ENCODE data around the gene ABTB2.

ABTB2 gene

DNA sequence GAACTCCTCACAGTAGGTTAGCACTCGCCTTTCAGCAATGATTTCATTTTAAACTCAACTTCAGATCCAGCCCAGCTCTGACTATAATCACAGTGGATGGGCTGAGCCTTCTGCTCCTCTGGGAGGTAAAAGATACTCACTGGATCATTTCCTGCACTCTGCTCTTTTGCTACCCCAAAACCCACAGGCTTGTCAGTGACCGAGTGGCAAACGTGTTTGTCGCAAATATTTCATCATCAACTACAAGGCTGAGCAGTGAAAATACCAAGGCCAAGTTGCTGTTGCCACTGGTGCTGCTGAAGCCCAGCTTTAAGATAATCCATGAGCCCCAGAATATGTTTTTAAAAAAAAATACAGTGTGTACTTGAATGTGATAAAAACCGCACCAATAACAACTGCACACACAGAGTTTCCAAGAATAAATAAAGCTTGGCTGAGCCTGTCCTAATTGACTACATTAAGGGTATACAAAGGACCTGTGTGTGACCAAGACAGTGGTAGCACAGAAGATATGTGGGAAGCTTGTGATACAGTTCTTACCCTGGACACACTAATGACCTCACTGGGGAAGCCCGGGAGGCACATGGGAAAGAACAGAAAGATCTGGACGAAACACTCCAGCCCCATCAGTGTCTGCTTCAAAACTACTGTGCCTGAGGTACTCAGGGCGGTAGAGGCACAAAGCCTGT lies 41.3 kb downstream of the ABTB2 start:
- TF ChIP-seq ARNT (IDR thresholded peaks at IDR 0.05) (no peak), TARDBP (IDR thresholded peaks at IDR 0.05) (no peak), SUZ12 (IDR thresholded peaks at IDR 0.05) (no peak), NFRKB (IDR thresholded peaks at IDR 0.05) (no peak), FOXM1 (IDR thresholded peaks at IDR 0.05; ENCODE audit: borderline replicate concordance) (no peak), BHLHE40 (IDR thresholded peaks at IDR 0.05; ENCODE audit: borderline replicate concordance) (no peak), FOXK2 (IDR thresholded peaks at IDR 0.05) (no peak), LEF1 (IDR thresholded peaks at IDR 0.05; ENCODE audit: borderline replicate concordance) (no peak), HDGF (IDR thresholded peaks at IDR 0.05; ENCODE audit: borderline replicate concordance) (no peak), ZNF384 (IDR thresholded peaks at IDR 0.05) (no peak), SP1 (IDR thresholded peaks at IDR 0.05) (no peak), L3MBTL2 (conservative IDR thresholded peaks at IDR 0.05) (no peak), FOXA1 (IDR thresholded peaks at IDR 0.05) (no peak), ELF4 (IDR thresholded peaks at IDR 0.05) (no peak), CTBP1 (IDR thresholded peaks at IDR 0.05; ENCODE audit: borderline replicate concordance) (no peak)
- TF ChIP-seq, protein P1, sequence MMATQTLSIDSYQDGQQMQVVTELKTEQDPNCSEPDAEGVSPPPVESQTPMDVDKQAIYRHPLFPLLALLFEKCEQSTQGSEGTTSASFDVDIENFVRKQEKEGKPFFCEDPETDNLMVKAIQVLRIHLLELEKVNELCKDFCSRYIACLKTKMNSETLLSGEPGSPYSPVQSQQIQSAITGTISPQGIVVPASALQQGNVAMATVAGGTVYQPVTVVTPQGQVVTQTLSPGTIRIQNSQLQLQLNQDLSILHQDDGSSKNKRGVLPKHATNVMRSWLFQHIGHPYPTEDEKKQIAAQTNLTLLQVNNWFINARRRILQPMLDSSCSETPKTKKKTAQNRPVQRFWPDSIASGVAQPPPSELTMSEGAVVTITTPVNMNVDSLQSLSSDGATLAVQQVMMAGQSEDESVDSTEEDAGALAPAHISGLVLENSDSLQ (IDR thresholded peaks at IDR 0.05), result no peak
- DNase-seq (ENCODE audit: extremely low spot score), result no peak
- POLR2A ChIA-PET, result no interaction called here
- CTCF ChIA-PET, result no interaction called here

DNA sequence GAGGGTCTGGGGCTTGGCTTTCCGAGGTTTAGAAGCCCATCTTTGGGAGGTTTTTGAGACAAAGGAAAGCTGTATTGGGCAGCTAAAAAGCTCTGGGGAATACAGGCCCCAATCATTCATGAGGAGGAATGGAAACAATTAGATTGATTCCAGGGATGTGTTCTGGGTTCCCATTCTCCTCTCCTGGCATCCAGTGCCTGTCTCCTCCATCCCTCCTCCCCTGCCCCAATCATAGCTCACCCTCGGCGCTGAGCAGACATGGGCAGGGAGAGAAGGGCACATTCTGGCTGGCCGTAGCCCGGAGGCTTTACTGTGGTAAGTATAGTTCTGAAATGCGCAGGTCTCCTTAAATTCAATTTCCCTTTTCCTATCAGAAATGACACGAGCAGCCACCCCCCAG lies 42.4 kb downstream of the ABTB2 start:
- TF ChIP-seq HDGF (IDR thresholded peaks at IDR 0.05; ENCODE audit: borderline replicate concordance) (no peak), FOXM1 (IDR thresholded peaks at IDR 0.05; ENCODE audit: borderline replicate concordance) (no peak), TARDBP (IDR thresholded peaks at IDR 0.05) (no peak), FOXA1 (IDR thresholded peaks at IDR 0.05) (no peak), L3MBTL2 (conservative IDR thresholded peaks at IDR 0.05) (no peak), CTBP1 (IDR thresholded peaks at IDR 0.05; ENCODE audit: borderline replicate concordance) (no peak)
- CTCF ChIA-PET, result no interaction called here
- POLR2A ChIA-PET, result no interaction called here
- DNase-seq (ENCODE audit: extremely low spot score), result no peak

DNA sequence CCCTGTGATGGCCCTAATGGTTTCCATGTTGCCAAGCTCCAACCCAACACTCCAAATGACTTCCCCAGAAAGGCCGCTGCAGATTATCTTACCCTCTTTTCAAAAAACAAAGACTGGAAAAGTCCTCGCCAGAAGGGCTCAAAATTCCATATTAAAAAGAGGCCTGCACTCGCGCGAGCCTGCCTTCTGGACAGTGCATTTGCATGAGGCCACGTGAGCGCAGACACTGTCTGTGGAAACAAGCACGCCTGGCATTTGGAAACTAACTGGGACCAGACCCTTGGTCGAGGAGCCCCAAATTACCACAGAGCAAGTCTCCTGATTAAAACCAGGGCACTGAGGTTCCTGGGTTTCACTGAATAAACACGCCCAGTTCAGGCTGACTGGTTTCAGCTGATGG lies 42.9 kb downstream of the ABTB2 start:
- CTCF ChIA-PET, result no interaction called here
- DNase-seq (ENCODE audit: extremely low spot score), result no peak
- POLR2A ChIA-PET, result no interaction called here
- TF ChIP-seq FOXA1 (IDR thresholded peaks at IDR 0.05) (no peak), L3MBTL2 (conservative IDR thresholded peaks at IDR 0.05) (no peak), LEF1 (IDR thresholded peaks at IDR 0.05; ENCODE audit: borderline replicate concordance) (no peak), TARDBP (IDR thresholded peaks at IDR 0.05) (no peak), FOXM1 (IDR thresholded peaks at IDR 0.05; ENCODE audit: borderline replicate concordance) (no peak), CTBP1 (IDR thresholded peaks at IDR 0.05; ENCODE audit: borderline replicate concordance) (no peak), HDGF (IDR thresholded peaks at IDR 0.05; ENCODE audit: borderline replicate concordance) (no peak), SUZ12 (IDR thresholded peaks at IDR 0.05) (no peak)

DNA sequence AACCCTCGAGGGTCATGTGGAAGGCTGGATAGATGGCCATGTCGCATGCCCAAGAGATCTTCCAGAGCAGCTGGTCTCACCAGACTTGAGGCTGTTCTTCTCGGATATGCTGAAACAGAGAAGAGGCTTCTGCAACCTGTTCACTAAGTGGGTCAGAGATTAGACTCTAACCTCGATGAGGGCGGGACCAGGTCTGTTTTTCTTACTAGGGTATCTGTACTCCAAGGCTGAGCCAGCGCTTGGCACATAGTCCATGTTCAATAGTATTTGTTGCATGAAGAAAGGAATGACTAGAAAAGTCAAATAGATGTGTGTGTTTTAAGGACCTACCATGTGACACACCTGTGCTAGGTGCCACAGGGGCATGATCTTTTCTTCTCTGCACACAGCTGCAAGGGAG lies 43.6 kb downstream of the ABTB2 start:
- ChIA-PET CTCF (no interaction called here), POLR2A (no interaction called here)
- TF ChIP-seq ARNT (IDR thresholded peaks at IDR 0.05) (no peak), HDGF (IDR thresholded peaks at IDR 0.05; ENCODE audit: borderline replicate concordance) (no peak), ELF4 (IDR thresholded peaks at IDR 0.05) (no peak), FOXA1 (IDR thresholded peaks at IDR 0.05) (no peak), CTBP1 (IDR thresholded peaks at IDR 0.05; ENCODE audit: borderline replicate concordance) (no peak), SP1 (IDR thresholded peaks at IDR 0.05) (no peak), L3MBTL2 (conservative IDR thresholded peaks at IDR 0.05) (no peak), SUZ12 (IDR thresholded peaks at IDR 0.05) (no peak), BHLHE40 (IDR thresholded peaks at IDR 0.05; ENCODE audit: borderline replicate concordance) (no peak), LEF1 (IDR thresholded peaks at IDR 0.05; ENCODE audit: borderline replicate concordance) (no peak), FOXM1 (IDR thresholded peaks at IDR 0.05; ENCODE audit: borderline replicate concordance) (no peak), FOXK2 (IDR thresholded peaks at IDR 0.05) (no peak), ZNF384 (IDR thresholded peaks at IDR 0.05) (no peak), TARDBP (IDR thresholded peaks at IDR 0.05) (no peak), NFRKB (IDR thresholded peaks at IDR 0.05) (no peak)
- TF ChIP-seq, protein P1 (IDR thresholded peaks at IDR 0.05), result no peak
- no peak for DNase-seq (ENCODE audit: extremely low spot score)

DNA sequence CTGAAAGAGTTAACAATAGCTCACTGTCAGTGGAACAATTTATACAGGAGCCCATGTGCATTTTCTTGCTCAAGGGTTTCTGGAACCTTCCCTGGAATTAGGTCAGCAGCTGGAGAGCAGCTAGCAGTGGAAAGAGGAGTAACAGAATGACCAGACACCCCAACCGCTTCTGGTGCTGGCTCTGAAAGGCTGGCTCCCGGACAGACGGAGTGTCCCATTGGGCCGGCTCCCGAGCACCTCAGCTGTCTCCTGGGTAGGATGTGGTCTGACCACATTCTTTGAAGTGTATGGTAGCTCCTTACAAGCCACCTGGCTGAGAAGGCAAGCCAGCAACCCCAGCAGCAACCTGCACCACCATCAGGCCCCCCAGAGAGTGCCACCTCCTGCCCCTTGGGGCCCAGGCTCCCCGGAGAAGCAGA lies 44.7 kb downstream of the ABTB2 start:
- CTCF ChIA-PET, result interaction anchor here (0.6 to 1.0 kb wide), 2 partner anchors 79 to 107 kb away, joined by 3 to 4 read pairs; no protein-coding TSS in a partner anchor
- no peak for TF ChIP-seq L3MBTL2 (conservative IDR thresholded peaks at IDR 0.05)
- no peak for TF ChIP-seq HDGF (IDR thresholded peaks at IDR 0.05; ENCODE audit: borderline replicate concordance)
- DNase-seq (ENCODE audit: extremely low spot score), result no peak
- POLR2A ChIA-PET, result no interaction called here

DNA sequence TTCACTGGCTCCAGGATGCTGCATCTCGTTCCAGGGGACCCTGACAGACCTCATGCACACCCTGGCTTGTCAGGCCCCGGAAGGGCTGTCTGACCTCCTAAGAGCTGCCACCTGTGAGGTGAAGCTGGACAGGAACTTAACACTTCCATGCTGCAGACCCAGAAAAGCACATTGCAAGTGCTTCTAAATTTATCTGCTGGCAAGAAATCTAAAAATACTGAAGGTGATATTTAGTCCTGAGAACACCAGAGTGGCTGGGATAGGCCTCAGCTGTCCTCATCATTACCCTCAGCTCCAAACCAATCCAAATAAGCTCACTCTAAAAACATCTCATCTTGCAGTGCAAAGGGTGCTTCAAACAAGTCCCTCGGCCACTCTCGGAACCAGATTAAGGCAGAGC lies 46.7 kb downstream of the ABTB2 start:
- TF ChIP-seq SP1 (IDR thresholded peaks at IDR 0.05) (no peak), L3MBTL2 (conservative IDR thresholded peaks at IDR 0.05) (no peak), ARNT (IDR thresholded peaks at IDR 0.05) (no peak), ZNF384 (IDR thresholded peaks at IDR 0.05) (no peak), FOXK2 (IDR thresholded peaks at IDR 0.05) (no peak), TARDBP (IDR thresholded peaks at IDR 0.05) (no peak), FOXM1 (IDR thresholded peaks at IDR 0.05; ENCODE audit: borderline replicate concordance) (no peak), NFRKB (IDR thresholded peaks at IDR 0.05) (no peak), LEF1 (IDR thresholded peaks at IDR 0.05; ENCODE audit: borderline replicate concordance) (no peak), ELF4 (IDR thresholded peaks at IDR 0.05) (no peak), FOXA1 (IDR thresholded peaks at IDR 0.05) (no peak), SUZ12 (IDR thresholded peaks at IDR 0.05) (no peak), HDGF (IDR thresholded peaks at IDR 0.05; ENCODE audit: borderline replicate concordance) (no peak)
- TF ChIP-seq, protein P1 (IDR thresholded peaks at IDR 0.05), result no peak
- no peak for DNase-seq (ENCODE audit: extremely low spot score)
- POLR2A ChIA-PET, result no interaction called here
- CTCF ChIA-PET, result no interaction called here

Data from HEK293T (cell line).